GM08714 (cell line): ENCODE results near the gene ANAPC7.

Experiments
- H3K4me3 ChIP-seq: fragments of 200-500 bp; sonication (Bioruptor generic); 2 replicates; pipeline ENCODE4 v1.5.1; 2014; ENCODE audit warnings: mild to moderate bottlenecking, low read length, inconsistent platforms
- ZNF274 ChIP-seq: IDR thresholded peaks from 2 replicates; pipeline ENCODE4 v1.6.1; 2012; ENCODE audit warnings: mild to moderate bottlenecking, low read depth, low read length

ANAPC7 gene

GRCh38 chr12:110330124-110330523, 73.4 kb downstream of the ANAPC7 start:
- no peak overlapping the region for H3K4me3 ChIP-seq
- TF ChIP-seq ZNF274, result no peak

- no peak for TF ChIP-seq ZNF274
Measured at GRCh38 chr12:110329710-110330109, 73.8 kb downstream of the ANAPC7 start.

More at GRCh38 chr12:110329710-110330109, 73.8 kb downstream of the ANAPC7 start:
- no peak overlapping the region for H3K4me3 ChIP-seq
